ENCODE results near the gene HTR3C. TPM values are rescaled to one million over a fixed set of nuclear protein-coding genes. Genes with fewer than 3 reads are reported as not detected.
A peak's percentile ranks its signal among the peaks of the same experiment; 100 is the strongest.

Gene HTR3C
- total and polyA plus RNA-seq, 7 donors = 0.19 to 0.60 TPM; not detected in 5

GRCh38 chr3:184008161-184008560, 44.7 kb upstream of the HTR3C start:
- Histone ChIP-seq H3K27me3 (no peaks in the 10 kb centered on the region), H3K4me1 (peaks cover 0 to 26% (median 10%) of the 10 kb centered on the region in 4 donors), H3K4me3 (no peak overlapping the region), H3K36me3 (peaks cover 0 to 43% (median under 1%) of the 10 kb centered on the region in 4 donors), H3K9me3 (no peaks in the 10 kb centered on the region), H3K27ac (no peak overlapping the region)
- TF ChIP-seq EP300 (IDR thresholded peaks at IDR 0.05) (no peak), POLR2A (IDR thresholded peaks at IDR 0.05) (no peak), POLR2AphosphoS5 (IDR thresholded peaks at IDR 0.05) (no peak)
- TF ChIP-seq, protein P1, sequence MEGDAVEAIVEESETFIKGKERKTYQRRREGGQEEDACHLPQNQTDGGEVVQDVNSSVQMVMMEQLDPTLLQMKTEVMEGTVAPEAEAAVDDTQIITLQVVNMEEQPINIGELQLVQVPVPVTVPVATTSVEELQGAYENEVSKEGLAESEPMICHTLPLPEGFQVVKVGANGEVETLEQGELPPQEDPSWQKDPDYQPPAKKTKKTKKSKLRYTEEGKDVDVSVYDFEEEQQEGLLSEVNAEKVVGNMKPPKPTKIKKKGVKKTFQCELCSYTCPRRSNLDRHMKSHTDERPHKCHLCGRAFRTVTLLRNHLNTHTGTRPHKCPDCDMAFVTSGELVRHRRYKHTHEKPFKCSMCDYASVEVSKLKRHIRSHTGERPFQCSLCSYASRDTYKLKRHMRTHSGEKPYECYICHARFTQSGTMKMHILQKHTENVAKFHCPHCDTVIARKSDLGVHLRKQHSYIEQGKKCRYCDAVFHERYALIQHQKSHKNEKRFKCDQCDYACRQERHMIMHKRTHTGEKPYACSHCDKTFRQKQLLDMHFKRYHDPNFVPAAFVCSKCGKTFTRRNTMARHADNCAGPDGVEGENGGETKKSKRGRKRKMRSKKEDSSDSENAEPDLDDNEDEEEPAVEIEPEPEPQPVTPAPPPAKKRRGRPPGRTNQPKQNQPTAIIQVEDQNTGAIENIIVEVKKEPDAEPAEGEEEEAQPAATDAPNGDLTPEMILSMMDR (IDR thresholded peaks at IDR 0.05) = no peak
- WGBS, 2 donors = 60 to 63% methylated on average over 3 of the region's 3 CpGs
- DNase-seq = no peak
- intact Hi-C loops (cut with DNase I) = no loop called here

- H3K4me1 ChIP-seq = peaks cover 0 to 15% (median 4%) of the 10 kb centered on the region in 4 donors
- 67 to 85% methylated on average over 4 of the region's 4 CpGs for WGBS, 2 donors
- no peaks in the 10 kb centered on the region for H3K9me3 ChIP-seq
- peaks cover 0 to 54% (median 7%) of the 10 kb centered on the region in 4 donors for H3K36me3 ChIP-seq
- intact Hi-C loops (cut with DNase I) = no loop called here
- no peaks in the 10 kb centered on the region for H3K27me3 ChIP-seq
- no peak overlapping the region for H3K27ac ChIP-seq
- no peak overlapping the region for H3K4me3 ChIP-seq
- no peak for DNase-seq
- TF ChIP-seq, protein P1 (IDR thresholded peaks at IDR 0.05) = no peak
- TF ChIP-seq EP300 (IDR thresholded peaks at IDR 0.05) (no peak), POLR2AphosphoS5 (IDR thresholded peaks at IDR 0.05) (no peak), POLR2A (IDR thresholded peaks at IDR 0.05) (no peak)
Observed at GRCh38 chr3:184011230-184011876, 41.5 kb upstream of the HTR3C start.

GRCh38 chr3:184011937-184012889, 40.6 kb upstream of the HTR3C start:
- H3K4me3 ChIP-seq = no peak overlapping the region
- no peaks in the 10 kb centered on the region for H3K27me3 ChIP-seq
- no peaks in the 10 kb centered on the region for H3K9me3 ChIP-seq
- no peak for DNase-seq
- WGBS, 2 donors = 36 to 77% methylated on average over 6 of the region's 6 CpGs
- H3K36me3 ChIP-seq = peaks cover 0 to 54% (median 7%) of the 10 kb centered on the region in 4 donors
- intact Hi-C loops (cut with DNase I) = no loop called here
- TF ChIP-seq EP300 (IDR thresholded peaks at IDR 0.05) (no peak), POLR2AphosphoS5 (IDR thresholded peaks at IDR 0.05) (no peak), POLR2A (IDR thresholded peaks at IDR 0.05) (no peak)
- TF ChIP-seq, protein P1 (IDR thresholded peaks at IDR 0.05) = no peak
- no peak overlapping the region for H3K27ac ChIP-seq
- H3K4me1 ChIP-seq = peaks cover 0 to 22% (median 12%) of the 10 kb centered on the region in 4 donors

DNA sequence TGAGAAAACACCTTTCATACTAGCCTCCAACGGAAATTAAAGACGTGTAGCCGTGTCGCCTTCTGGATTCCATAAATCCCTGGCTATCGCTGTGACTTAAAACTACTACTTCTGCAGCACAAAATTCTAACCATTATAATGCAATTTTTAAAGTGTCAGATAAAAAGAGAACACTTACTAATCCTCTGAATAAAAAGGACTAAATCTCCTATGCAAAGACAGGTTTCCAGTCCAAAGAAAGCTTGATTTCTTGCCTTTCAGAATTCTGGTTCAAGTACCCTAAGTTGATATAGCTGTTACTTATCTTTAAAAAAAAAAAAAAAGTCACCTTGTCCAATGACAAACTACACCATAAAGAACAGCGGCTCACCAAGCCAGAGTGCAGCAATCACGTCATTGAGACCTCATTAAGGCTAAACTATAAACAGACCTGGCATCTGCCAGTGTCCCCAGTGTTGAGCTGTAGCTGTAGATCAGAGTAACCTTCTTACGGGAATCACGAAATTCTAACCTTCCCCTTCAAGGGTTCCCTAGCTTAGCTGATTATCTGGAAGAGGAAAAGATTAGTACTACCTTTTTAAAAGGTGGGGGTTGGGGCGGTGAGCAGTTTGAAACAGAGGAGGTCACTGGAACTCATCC, 37.3 kb upstream of the HTR3C start:
- intact Hi-C loops (cut with DNase I) = loop anchor here (2.0 to 5.0 kb wide), 4 partner anchors 119 to 318 kb away; partner anchors contain the start of genes ABCF3, ALG3, EEF1AKMT4 and EIF2B5
- WGBS, 2 donors = 38 to 78% methylated on average over 10 of the region's 10 CpGs
- Histone ChIP-seq H3K27me3 (no peaks in the 10 kb centered on the region), H3K36me3 (peaks cover 0 to 30% (median 7%) of the 10 kb centered on the region in 4 donors), H3K9me3 (no peaks in the 10 kb centered on the region), H3K27ac (no peak overlapping the region), H3K4me3 (no peak overlapping the region), H3K4me1 (peaks cover 0 to 27% (median 12%) of the 10 kb centered on the region in 4 donors)
- no peak for TF ChIP-seq EP300 (IDR thresholded peaks at IDR 0.05)
- peak in 1 of 4 donors; percentile 17 for TF ChIP-seq POLR2AphosphoS5 (IDR thresholded peaks at IDR 0.05)
- TF ChIP-seq, protein P1 (IDR thresholded peaks at IDR 0.05) = no peak
- no peak for TF ChIP-seq POLR2A (IDR thresholded peaks at IDR 0.05)
- no peak for DNase-seq
